K562 (cell line): ENCODE results near the gene SON. TPM values are rescaled to one million over a fixed set of nuclear protein-coding genes. Genes with fewer than 3 reads are reported as not detected.

Source experiments
- CAMTA2 ChIP-seq: fragments of 250-450 bp; sonication (Bioruptor Pico); conservative IDR thresholded peaks from 2 replicates; pipeline ENCODE4 v1.5.1; 2022
- CHCHD3 ChIP-seq: fragments of 250-450 bp; sonication (Bioruptor Pico); IDR thresholded peaks from 2 replicates; pipeline ENCODE4 v2.1.2; 2022; ENCODE audit warnings: mild to moderate bottlenecking
- E2F8 ChIP-seq: fragments of 450-650 bp; IDR thresholded peaks from 2 replicates; pipeline ENCODE4 v1.7.1; 2018; ENCODE audit warnings: mild to moderate bottlenecking, low read depth; ENCODE audit not compliant: partially characterized antibody
- FOXA1 ChIP-seq: fragments of 450-650 bp; IDR thresholded peaks from 2 replicates; pipeline ENCODE4 v1.6.1; 2016; ENCODE audit warnings: mild to moderate bottlenecking, borderline replicate concordance
- GTF2A2 ChIP-seq: IDR thresholded peaks from 2 replicates; pipeline ENCODE4 v1.6.1; 2016; ENCODE audit warnings: mild to moderate bottlenecking, missing genetic modification characterization, missing compliant biosample characterization
- GTF2B ChIP-seq: IDR thresholded peaks from 2 replicates; pipeline ENCODE4 v1.6.1; 2011; ENCODE audit not compliant: insufficient read length; ENCODE audit errors: extremely low read depth
- HMGN3 ChIP-seq: IDR thresholded peaks from 2 replicates; pipeline ENCODE4 v1.6.1; 2011; ENCODE audit warnings: borderline replicate concordance, low read depth, mild to moderate bottlenecking, mixed read lengths, low read length; ENCODE audit not compliant: insufficient read length; ENCODE audit errors: extremely low read depth
- HNRNPK ChIP-seq: fragments of 200-400 bp; formaldehyde crosslinking; IDR thresholded peaks from one replicate; pipeline ENCODE4 v1.6.1; 2018; ENCODE audit warnings: mild to moderate bottlenecking, low read depth, low read length; ENCODE audit not compliant: poor library complexity, severe bottlenecking
- NRF1 ChIP-seq, 2 experiments: fragments of 450-650 bp; IDR thresholded peaks in 1 of 2; conservative IDR thresholded peaks in 1 of 2; 2 replicates each; pipeline ENCODE4 v1.6.1; 2014; ENCODE audit warnings: mild to moderate bottlenecking in 2 of 2
- PATZ1 ChIP-seq: fragments of 250-450 bp; sonication (Bioruptor Pico); IDR thresholded peaks from 2 replicates; pipeline ENCODE4 v1.5.0; 2020; ENCODE audit warnings: mild to moderate bottlenecking, borderline replicate concordance
- SIRT6 ChIP-seq: IDR thresholded peaks from one replicate; pipeline ENCODE4 v1.6.1; 2012; ENCODE audit warnings: low read depth, mild to moderate bottlenecking, control low read depth, inconsistent platforms, low read length, moderate library complexity
- TSHZ1 ChIP-seq: fragments of 250-450 bp; sonication (Bioruptor Pico); IDR thresholded peaks from 2 replicates; pipeline ENCODE4 v1.4.0; 2020; ENCODE audit warnings: mild to moderate bottlenecking, moderate library complexity
- XRCC5 ChIP-seq: fragments of 200-400 bp; formaldehyde crosslinking; IDR thresholded peaks from 2 replicates; pipeline ENCODE4 v1.6.1; 2017; ENCODE audit warnings: low read depth, mild to moderate bottlenecking, low read length
- ZC3H8 ChIP-seq: fragments of 450-650 bp; IDR thresholded peaks from 2 replicates; pipeline ENCODE4 v1.6.1; 2017
- ZNF133 ChIP-seq: fragments of 250-450 bp; sonication (Bioruptor Pico); IDR thresholded peaks from 2 replicates; pipeline ENCODE4 v1.4.0; 2020; ENCODE audit warnings: mild to moderate bottlenecking
- ZNF561 ChIP-seq: fragments of 450-650 bp; formaldehyde crosslinking; conservative IDR thresholded peaks from 2 replicates; pipeline ENCODE4 v1.4.0; 2020; ENCODE audit warnings: mild to moderate bottlenecking, moderate library complexity
- ZNF764 ChIP-seq: fragments of 250-450 bp; sonication (Bioruptor Pico); IDR thresholded peaks from 2 replicates; pipeline ENCODE4 v1.4.0; 2020; ENCODE audit warnings: low read depth, mild to moderate bottlenecking, moderate library complexity
- ZNF79 ChIP-seq: fragments of 250-450 bp; sonication (Bioruptor Pico); IDR thresholded peaks from 2 replicates; pipeline ENCODE4 v1.4.0; 2020; ENCODE audit warnings: low read depth, mild to moderate bottlenecking, moderate library complexity
- polyA plus RNA-seq, 8 experiments: library from polyadenylated mRNA; depleted of rRNA in 4 of 8; stranded (reverse) in 5 of 8; unstranded in 3 of 8; fragments of >200 nt; fragmentation: Nextera tagmentation in 2 of 8; fragmentation: Illumina TruSeq in 1 of 8; extraction: Ambion mirVana in 2 of 8; extraction: Trizol in 1 of 8; gene quantifications; 2 replicates each; pipeline versions ENCODE4 v1.2.1 to v1.2.3, GENCODE V29; 2011 to 2014; ENCODE audit warnings: inconsistent platforms in 1 of 8, missing spikeins in 1 of 8
- total RNA-seq, 7 experiments: library from RNA; depleted of rRNA in 6 of 7; stranded (reverse); fragments of >200 nt in 6 of 7; fragmentation: Illumina TruSeq in 2 of 7; extraction: Trizol in 2 of 7; gene quantifications; 2 replicates each; pipeline versions ENCODE4 v1.2.1 to v1.2.3, GENCODE V29; 2011 to 2021; ENCODE audit warnings: low replicate concordance in 1 of 7

The SON gene
- total and polyA plus RNA-seq, 9 of the 15 experiments (the other 6 are each of a cell fraction or from before 2014, with no cell fraction given), result 105 to 742 (median 187) TPM

- no peak for TF ChIP-seq GTF2B
- TF ChIP-seq TSHZ1, result no peak
- peak; percentile 73 for TF ChIP-seq HMGN3
- no peak for TF ChIP-seq ZNF764 (CRISPR knock-in tag)
- TF ChIP-seq CHCHD3 (CRISPR knock-in tag), result 0 out of 2 replicates have a peak, but pooled peaks have one; percentile 20
- peak; percentile 79 for TF ChIP-seq E2F8
- TF ChIP-seq SIRT6, result no peak
- no peak for TF ChIP-seq ZNF79 (CRISPR knock-in tag)
- no peak for TF ChIP-seq XRCC5
- TF ChIP-seq ZNF561 (CRISPR knock-in tag), result 0 out of 2 replicates have a peak, but pooled peaks have one; percentile 38
- no peak for TF ChIP-seq HNRNPK
- no peak for TF ChIP-seq ZNF133
- peak; percentile 81 to 82 for TF ChIP-seq NRF1 (conservative IDR thresholded peaks at IDR 0.05 in 1 of 2, IDR thresholded peaks at IDR 0.05 in 1 of 2)
- no peak for TF ChIP-seq FOXA1
- TF ChIP-seq PATZ1 (CRISPR knock-in tag), result no peak
- TF ChIP-seq GTF2A2, result no peak
- 0 out of 2 replicates have a peak, but pooled peaks have one; percentile 59 for TF ChIP-seq ZC3H8
- no peak for TF ChIP-seq CAMTA2 (CRISPR knock-in tag)
Observed at GRCh38 chr21:33541756-33542639, 840 bp upstream of the SON start, which contains the start of gene GART (continued).
